Kidney capillary endothelial cell (primary cell): Measurements from ENCODE around the gene E2F4.

Source experiments
- DNase-seq: peaks from one replicate; pipeline ENCODE4 v3.0.0-alpha.2; 2018; ENCODE audit warnings: low spot score

E2F4 gene

GRCh38 chr16:67173808-67174705 lies 17.9 kb upstream of the E2F4 start:
- DNase-seq, result peak; percentile 81

- no peak for DNase-seq
These were observed 17.2 kb upstream of the E2F4 start for GRCh38 chr16:67174706-67175231.

- no peak for DNase-seq
These were observed 15.3 kb upstream of the E2F4 start for GRCh38 chr16:67176662-67177061.

GRCh38 chr16:67177743-67178699 lies 13.9 kb upstream of the E2F4 start:
- no peak for DNase-seq

- no peak for DNase-seq
These were observed 12.4 kb upstream of the E2F4 start for GRCh38 chr16:67179421-67180080.

- DNase-seq, result no peak
These were observed 11.8 kb upstream of the E2F4 start for GRCh38 chr16:67180166-67180565.

- DNase-seq, result no peak
These were observed 10.6 kb upstream of the E2F4 start for GRCh38 chr16:67181346-67181745.

GRCh38 chr16:67182288-67182687 lies 9.7 kb upstream of the E2F4 start:
- DNase-seq, result no peak

- DNase-seq, result no peak
These were observed 8.7 kb upstream of the E2F4 start for GRCh38 chr16:67183284-67183626.

- DNase-seq, result peak; percentile 98
These were observed 8.1 kb upstream of the E2F4 start, which contains the start of gene MATCAP1 for GRCh38 chr16:67183627-67184452. Gene MATCAP1 (minus strand): TSS chr16:67183963. CDS start chr16:67180610, 3,353 bp downstream.

GRCh38 chr16:67184453-67184994 lies 7.4 kb upstream of the E2F4 start:
- no peak for DNase-seq

- peak; percentile 87 for DNase-seq
These were observed 6.8 kb upstream of the E2F4 start for GRCh38 chr16:67184995-67185650.

GRCh38 chr16:67185651-67186134 lies 6.3 kb upstream of the E2F4 start:
- no peak for DNase-seq

GRCh38 chr16:67186550-67186950 lies 5.4 kb upstream of the E2F4 start:
- peak; percentile 61 for DNase-seq

- no peak for DNase-seq
These were observed 4.6 kb upstream of the E2F4 start for GRCh38 chr16:67187175-67187890.

- no peak for DNase-seq
These were observed 3.6 kb upstream of the E2F4 start for GRCh38 chr16:67188323-67188722.

- DNase-seq, result no peak
These were observed 3.2 kb upstream of the E2F4 start for GRCh38 chr16:67188798-67189197.

- peak; percentile 87 for DNase-seq
These were observed 1.9 kb upstream of the E2F4 start, which contains the start of gene EXOC3L1 for GRCh38 chr16:67190041-67190440. Gene EXOC3L1 (minus strand): TSS chr16:67190136. CDS start chr16:67189676, 460 bp downstream.
